Ovary (tissue), 9 donors: ENCODE data around the gene KATNAL1. TPM values are rescaled to one million over a fixed set of nuclear protein-coding genes. Genes with fewer than 3 reads are reported as not detected.

Experiments
- DNase-seq, 5 donors: peaks; one replicate each; pipeline ENCODE4 v3.0.0-alpha.2; 2019 to 2020
- H3K27ac ChIP-seq, 2 donors: fragments of 200-600 bp; one replicate each; pipeline versions ENCODE4 v1.5.1 to v1.8.0; 2019 to 2022
- H3K27me3 ChIP-seq: fragments of 200-600 bp; one replicate; pipeline ENCODE4 v1.8.0; 2022
- H3K36me3 ChIP-seq: fragments of 200-600 bp; sonication (generic); one replicate; pipeline ENCODE4 v1.5.1; 2019
- H3K4me1 ChIP-seq: one replicate; pipeline ENCODE4 v1.8.1; 2013; ENCODE audit warnings: mild to moderate bottlenecking, moderate library complexity; ENCODE audit not compliant: insufficient read depth
- H3K4me3 ChIP-seq: fragments of 200-600 bp; sonication (generic); one replicate; pipeline ENCODE4 v1.5.1; 2017
- H3K9me3 ChIP-seq, 2 donors: fragments of 200-600 bp in 1 of 2; sonication (generic) in 1 of 2; one replicate each; pipeline versions ENCODE4 v1.5.1 to v1.8.1; 2013 to 2019; ENCODE audit warnings: mild to moderate bottlenecking in 1 of 2, moderate library complexity in 1 of 2
- CTCF ChIP-seq, 3 donors: fragments of 450-650 bp in 2 of 3; fragments of 200-600 bp in 1 of 3; IDR thresholded peaks; one replicate each; pipeline versions ENCODE4 v1.5.1 to v1.8.0; 2016 to 2022; ENCODE audit warnings: antibody characterized with exemption in 3 of 3, mild to moderate bottlenecking in 1 of 3
- EP300 ChIP-seq: sonication (generic); formaldehyde crosslinking; IDR thresholded peaks from one replicate; pipeline ENCODE4 v1.6.1; 2017; ENCODE audit warnings: antibody characterized with exemption
- POLR2A ChIP-seq: fragments of 450-650 bp; IDR thresholded peaks from one replicate; pipeline ENCODE4 v1.6.1; 2017; ENCODE audit warnings: antibody characterized with exemption, mild to moderate bottlenecking, moderate library complexity
- WGBS, 3 donors: extraction: QIAGEN DNeasy Blood & Tissue Kit in 1 of 3; methylation state at CpG; one replicate each; pipeline versions ENCODE4 v1.1.5 to v1.1.7; 2013 to 2017; 5-methylcytosine and 5-hydroxymethylcytosine counted together
- intact Hi-C, 4 donors: fragments of 100-400 bp; cut with DNase I; formaldehyde crosslinking; loops; one replicate each; pipeline versions ENCODE4 v1.11.0 to v1.15.1; 2022 to 2023
- polyA plus RNA-seq, 2 donors: library from polyadenylated mRNA; stranded (reverse); fragments of 200-250 nt in 1 of 2; fragments of 350-450 nt in 1 of 2; fragmentation: Illumina TruSeq in 1 of 2; extraction: RNeasy Lipid Tissue Mini Kit (QIAGEN cat#74804) in 1 of 2; gene quantifications; one replicate each; pipeline ENCODE4 v1.2.3, GENCODE V29; 2013 to 2014
- total RNA-seq, 7 donors: library from RNA; depleted of rRNA in 2 of 7; stranded (reverse); fragments of >200 nt in 2 of 7; fragmentation: NEBNext Ultra II Directional in 3 of 7; extraction: Animal tissue kit (Norgen Biotek cat#: 25700) in 3 of 7; gene quantifications; one replicate each; pipeline versions ENCODE4 v1.1.0 to v1.2.4, GENCODE V29; 2016 to 2023
- donor health status: DM: no; HTN: no; CAD: no; lungs with moderate emphysema.
- donor health status: DM: no; HTN: no; CAD: no.
- donor health status: Bipolar disorder and iron deficiency.
- donor health status: DM: yes; HTN: yes; CAD: no.
- donor health status: DM: no; HTN: no; CAD: no.
- donor health status: DM: yes; HTN: yes; CAD: no.

The KATNAL1 gene
- total and polyA plus RNA-seq, 9 donors: 2.9 to 23.2 (median 15.7) TPM

- 95 to 97% (median 97%) methylated on average over 2 of the region's 2 CpGs for WGBS, 3 donors
- Histone ChIP-seq H3K36me3 (no peaks in the 10 kb centered on the region), H3K4me1 (no peaks in the 10 kb centered on the region), H3K27me3 (no peaks in the 10 kb centered on the region), H3K9me3 (peaks cover 0 to 2% of the 10 kb centered on the region in 2 donors), H3K27ac (no peak overlapping the region), H3K4me3 (no peak overlapping the region)
- intact Hi-C loops: no loop called here
- DNase-seq: no peak
- TF ChIP-seq POLR2A (no peak), EP300 (no peak), CTCF (IDR thresholded peaks at IDR 0.05) (no peak)
Measured at GRCh38 chr13:30247406-30247805, 59.9 kb downstream of the KATNAL1 start.

DNA sequence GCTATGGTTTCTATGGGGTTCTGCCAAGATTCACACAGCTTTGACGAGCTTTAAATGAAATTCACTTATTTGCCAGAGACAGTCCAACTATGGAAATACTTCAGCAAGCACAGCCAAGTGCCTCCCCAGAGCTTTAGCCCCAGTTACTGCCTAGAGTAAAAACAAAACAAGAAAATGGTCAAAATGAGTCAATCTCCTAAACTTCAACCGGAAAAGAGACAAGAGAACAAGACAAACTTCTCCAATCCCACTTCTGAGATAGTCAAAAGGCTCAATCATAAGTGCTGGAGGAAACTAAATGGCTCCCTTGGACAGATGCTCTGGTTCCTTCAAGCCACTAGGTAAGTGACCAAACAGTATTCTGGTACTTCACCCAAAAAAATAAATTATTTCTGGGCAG is 65.8 kb downstream of the KATNAL1 start:
- 38 to 76% (median 56%) methylated on average over 2 of the region's 2 CpGs for WGBS, 3 donors
- DNase-seq: no peak
- intact Hi-C loops: no loop called here
- Histone ChIP-seq H3K27ac (no peak overlapping the region), H3K36me3 (no peaks in the 10 kb centered on the region), H3K4me1 (no peaks in the 10 kb centered on the region), H3K9me3 (no peaks in the 10 kb centered on the region), H3K27me3 (no peaks in the 10 kb centered on the region), H3K4me3 (no peak overlapping the region)
- TF ChIP-seq EP300 (no peak), CTCF (IDR thresholded peaks at IDR 0.05) (no peak)

DNA sequence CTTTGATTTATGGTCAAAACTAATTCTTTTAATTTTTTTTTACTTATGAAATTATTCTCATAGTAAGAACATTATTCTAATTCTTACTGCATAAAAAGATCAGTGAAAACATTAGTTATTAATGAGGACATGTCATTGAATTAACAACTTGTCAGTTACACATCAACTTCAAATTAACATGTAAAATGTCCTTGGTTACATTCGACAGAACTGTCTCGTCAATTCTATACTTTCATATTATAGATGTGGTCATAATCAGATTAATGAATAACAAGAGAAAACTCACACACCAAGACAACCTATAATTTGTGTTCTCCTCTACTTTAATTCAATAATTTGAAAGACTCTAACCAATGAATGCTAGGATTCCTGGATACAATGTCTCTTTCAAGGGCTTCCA is 66.7 kb downstream of the KATNAL1 start:
- H3K4me3 ChIP-seq: no peak overlapping the region
- 44 to 95% (median 94%) methylated on average over 2 of the region's 2 CpGs for WGBS, 3 donors
- H3K9me3 ChIP-seq: no peaks in the 10 kb centered on the region
- no peaks in the 10 kb centered on the region for H3K27me3 ChIP-seq
- H3K36me3 ChIP-seq: no peaks in the 10 kb centered on the region
- no peaks in the 10 kb centered on the region for H3K4me1 ChIP-seq
- H3K27ac ChIP-seq: no peak overlapping the region
- DNase-seq: no peak
- TF ChIP-seq CTCF (IDR thresholded peaks at IDR 0.05) (no peak), EP300 (no peak), POLR2A (no peak)
- intact Hi-C loops: no loop called here

DNA sequence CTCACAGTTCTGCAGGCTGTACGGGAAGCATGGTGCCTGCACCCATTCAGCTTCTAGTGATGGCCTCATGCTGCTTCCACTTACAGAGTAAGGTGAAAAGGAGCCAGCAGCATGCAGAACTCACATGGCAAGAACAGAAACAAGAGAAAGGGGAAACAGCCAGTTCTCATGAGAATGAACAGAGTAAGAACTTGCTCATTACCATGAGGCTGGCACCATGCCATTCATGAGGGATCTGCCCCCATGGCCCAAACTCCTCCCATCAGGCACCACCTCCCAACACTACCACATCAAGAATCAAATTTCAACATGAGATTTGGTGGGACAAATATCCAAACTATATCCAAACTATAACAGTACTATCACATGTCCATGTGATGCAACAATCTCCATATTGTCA is 72.1 kb downstream of the KATNAL1 start:
- Histone ChIP-seq H3K27ac (no peak overlapping the region), H3K27me3 (no peaks in the 10 kb centered on the region), H3K4me3 (no peak overlapping the region), H3K4me1 (no peaks in the 10 kb centered on the region), H3K36me3 (no peaks in the 10 kb centered on the region), H3K9me3 (no peaks in the 10 kb centered on the region)
- no peak for DNase-seq
- TF ChIP-seq POLR2A: no peak
- no peak for TF ChIP-seq CTCF (IDR thresholded peaks at IDR 0.05)
- no peak for TF ChIP-seq EP300
- WGBS, 3 donors: 93 to 100% (median 98%) methylated on average over 1 of the region's 1 CpG
- intact Hi-C loops: no loop called here
